ENCODE measurements around the gene HECTD3.

Gene HECTD3

DNA sequence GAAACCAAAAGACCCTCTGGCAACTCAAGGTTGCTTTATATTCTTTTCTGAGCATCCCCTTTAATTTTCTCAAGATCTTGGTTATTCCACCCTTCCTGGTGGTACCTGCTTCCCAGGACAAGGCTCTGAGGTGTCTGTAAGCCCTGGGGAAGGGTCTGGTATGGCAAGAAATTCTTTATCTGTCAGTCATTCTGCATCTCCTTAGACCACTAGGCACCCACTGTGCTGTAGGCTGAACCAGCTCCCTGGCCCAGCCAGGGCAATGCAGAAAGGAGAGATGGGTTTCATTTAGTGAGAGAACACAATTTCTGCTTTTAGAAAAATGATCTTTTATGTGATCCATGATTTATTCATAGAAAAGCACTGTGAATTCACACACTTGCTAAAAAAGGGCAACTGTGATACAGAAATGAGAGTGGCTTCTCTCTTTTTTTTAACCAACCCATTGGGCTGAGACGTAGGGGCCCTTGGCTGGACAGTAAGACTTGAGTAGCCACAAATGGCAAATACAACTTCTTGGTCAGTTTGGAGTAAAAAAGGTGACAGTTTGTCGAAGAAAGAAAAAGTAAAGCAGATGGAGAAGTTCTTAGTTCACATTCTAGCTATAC is 5.1 kb upstream of the HECTD3 start:
- Histone ChIP-seq H3K27me3 (ENCODE audit: low read length) (no peaks in the 10 kb centered on the region), H3K27ac (ENCODE audit: low read depth, low read length) (no peak overlapping the region), H4K20me1 (ENCODE audit: low read depth, low read length) (no peaks in the 10 kb centered on the region), H3K9me2 (replicated peaks; ENCODE audit: insufficient read depth, low read length) (no peaks in the 10 kb centered on the region), H3K9ac (ENCODE audit: low read length) (no peak overlapping the region), H3K79me2 (ENCODE audit: insufficient read depth, low read length) (no peaks in the 10 kb centered on the region), H3K36me3 (ENCODE audit: low read length) (no peaks in the 10 kb centered on the region), H3F3A (ENCODE audit: insufficient read depth) (no peaks in the 10 kb centered on the region), H2AFZ (ENCODE audit: low read depth, low read length, severe bottlenecking) (no peak overlapping the region), H3K4me2 (ENCODE audit: low read depth, low read length, poor library complexity, severe bottlenecking) (no peak overlapping the region), H3K4me3 (ENCODE audit: insufficient read depth, low read length, poor library complexity, severe bottlenecking) (no peak overlapping the region), H3K9me3 (ENCODE audit: insufficient read depth, low read length) (no peaks in the 10 kb centered on the region)
- TF ChIP-seq EZH2phosphoT487 (conservative IDR thresholded peaks at IDR 0.05; ENCODE audit: low read length) = no peak
- TF ChIP-seq, protein P1, sequence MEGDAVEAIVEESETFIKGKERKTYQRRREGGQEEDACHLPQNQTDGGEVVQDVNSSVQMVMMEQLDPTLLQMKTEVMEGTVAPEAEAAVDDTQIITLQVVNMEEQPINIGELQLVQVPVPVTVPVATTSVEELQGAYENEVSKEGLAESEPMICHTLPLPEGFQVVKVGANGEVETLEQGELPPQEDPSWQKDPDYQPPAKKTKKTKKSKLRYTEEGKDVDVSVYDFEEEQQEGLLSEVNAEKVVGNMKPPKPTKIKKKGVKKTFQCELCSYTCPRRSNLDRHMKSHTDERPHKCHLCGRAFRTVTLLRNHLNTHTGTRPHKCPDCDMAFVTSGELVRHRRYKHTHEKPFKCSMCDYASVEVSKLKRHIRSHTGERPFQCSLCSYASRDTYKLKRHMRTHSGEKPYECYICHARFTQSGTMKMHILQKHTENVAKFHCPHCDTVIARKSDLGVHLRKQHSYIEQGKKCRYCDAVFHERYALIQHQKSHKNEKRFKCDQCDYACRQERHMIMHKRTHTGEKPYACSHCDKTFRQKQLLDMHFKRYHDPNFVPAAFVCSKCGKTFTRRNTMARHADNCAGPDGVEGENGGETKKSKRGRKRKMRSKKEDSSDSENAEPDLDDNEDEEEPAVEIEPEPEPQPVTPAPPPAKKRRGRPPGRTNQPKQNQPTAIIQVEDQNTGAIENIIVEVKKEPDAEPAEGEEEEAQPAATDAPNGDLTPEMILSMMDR (IDR thresholded peaks at IDR 0.05; ENCODE audit: insufficient read depth, low read length, poor library complexity, severe bottlenecking) = no peak

DNA sequence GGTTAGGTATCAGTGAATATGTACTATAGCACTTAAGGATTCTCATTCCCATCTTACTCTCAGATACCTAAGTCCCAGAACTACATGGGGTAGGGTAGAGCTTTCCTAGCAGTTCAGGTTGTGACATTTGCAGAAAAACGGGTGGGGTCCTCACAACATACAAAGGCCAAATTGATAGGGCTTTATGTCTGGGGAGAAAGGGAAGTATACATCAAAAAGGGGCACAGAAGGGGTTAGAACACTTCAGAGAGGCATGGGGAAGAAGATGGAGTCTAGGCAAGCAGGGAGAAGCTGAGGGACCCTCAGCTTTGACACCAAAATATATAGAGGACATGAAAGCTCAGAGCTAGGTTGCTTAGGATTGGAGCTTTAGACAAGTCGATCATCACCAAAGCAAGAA is 4.6 kb upstream of the HECTD3 start:
- no peaks in the 10 kb centered on the region for H3K9me2 ChIP-seq (replicated peaks; ENCODE audit: insufficient read depth, low read length)
- no peaks in the 10 kb centered on the region for H4K20me1 ChIP-seq (ENCODE audit: low read depth, low read length)
- H3K9me3 ChIP-seq (ENCODE audit: insufficient read depth, low read length) = no peaks in the 10 kb centered on the region
- no peak overlapping the region for H3K9ac ChIP-seq (ENCODE audit: low read length)
- H3F3A ChIP-seq (ENCODE audit: insufficient read depth) = no peaks in the 10 kb centered on the region
- H3K79me2 ChIP-seq (ENCODE audit: insufficient read depth, low read length) = no peaks in the 10 kb centered on the region
- TF ChIP-seq, protein P1 (IDR thresholded peaks at IDR 0.05; ENCODE audit: insufficient read depth, low read length, poor library complexity, severe bottlenecking) = no peak
- TF ChIP-seq EZH2phosphoT487 (conservative IDR thresholded peaks at IDR 0.05; ENCODE audit: low read length) = no peak
- no peak overlapping the region for H3K4me2 ChIP-seq (ENCODE audit: low read depth, low read length, poor library complexity, severe bottlenecking)
- H3K36me3 ChIP-seq (ENCODE audit: low read length) = no peaks in the 10 kb centered on the region
- H3K4me3 ChIP-seq (ENCODE audit: insufficient read depth, low read length, poor library complexity, severe bottlenecking) = no peak overlapping the region
- H3K27me3 ChIP-seq (ENCODE audit: low read length) = no peaks in the 10 kb centered on the region
- H3K27ac ChIP-seq (ENCODE audit: low read depth, low read length) = no peak overlapping the region
- no peak overlapping the region for H2AFZ ChIP-seq (ENCODE audit: low read depth, low read length, severe bottlenecking)

DNA sequence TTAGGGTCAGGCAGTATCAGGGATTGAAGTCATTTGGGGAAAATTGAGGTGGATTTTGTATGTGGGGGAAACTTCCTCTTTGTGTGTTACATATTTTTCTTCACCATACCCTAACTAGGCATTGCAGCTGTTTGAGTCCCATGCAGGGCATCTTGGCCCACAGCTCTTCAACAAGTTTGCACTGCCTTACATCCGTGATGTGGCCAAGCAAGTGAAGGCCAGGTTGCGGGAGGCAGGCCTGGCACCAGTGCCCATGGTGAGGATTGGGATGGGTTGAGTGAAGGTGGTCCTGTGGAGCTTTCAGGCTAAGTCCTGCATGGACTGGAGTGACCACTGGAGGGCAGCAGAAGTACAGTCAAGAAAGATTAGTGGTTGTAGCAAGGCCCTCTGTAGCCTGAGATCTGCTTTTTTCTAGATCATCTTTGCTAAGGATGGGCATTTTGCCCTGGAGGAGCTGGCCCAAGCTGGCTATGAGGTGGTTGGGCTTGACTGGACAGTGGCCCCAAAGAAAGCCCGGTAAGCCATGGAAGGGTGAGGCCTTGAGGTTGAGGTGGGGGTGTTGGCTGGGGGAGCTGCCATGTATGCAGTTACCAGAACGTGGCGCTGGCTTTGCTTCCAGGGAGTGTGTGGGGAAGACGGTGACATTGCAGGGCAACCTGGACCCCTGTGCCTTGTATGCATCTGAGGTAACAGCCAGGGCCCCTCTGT is 3.4 kb upstream of the HECTD3 start:
- Histone ChIP-seq H3K4me2 (ENCODE audit: low read depth, low read length, poor library complexity, severe bottlenecking) (no peak overlapping the region), H4K20me1 (ENCODE audit: low read depth, low read length) (no peaks in the 10 kb centered on the region), H3K4me3 (ENCODE audit: insufficient read depth, low read length, poor library complexity, severe bottlenecking) (no peak overlapping the region), H3K27ac (ENCODE audit: low read depth, low read length) (no peak overlapping the region), H3F3A (ENCODE audit: insufficient read depth) (no peaks in the 10 kb centered on the region), H3K9ac (ENCODE audit: low read length) (no peak overlapping the region), H2AFZ (ENCODE audit: low read depth, low read length, severe bottlenecking) (no peak overlapping the region), H3K9me3 (ENCODE audit: insufficient read depth, low read length) (no peaks in the 10 kb centered on the region), H3K79me2 (ENCODE audit: insufficient read depth, low read length) (no peaks in the 10 kb centered on the region), H3K36me3 (ENCODE audit: low read length) (no peaks in the 10 kb centered on the region), H3K9me2 (replicated peaks; ENCODE audit: insufficient read depth, low read length) (no peaks in the 10 kb centered on the region), H3K27me3 (ENCODE audit: low read length) (no peaks in the 10 kb centered on the region)
- no peak for TF ChIP-seq EZH2phosphoT487 (conservative IDR thresholded peaks at IDR 0.05; ENCODE audit: low read length)
- TF ChIP-seq, protein P1 (IDR thresholded peaks at IDR 0.05; ENCODE audit: insufficient read depth, low read length, poor library complexity, severe bottlenecking) = peak; percentile 81

Measured in SU-DHL-6 (cell line).